Mesenchymal stem cell (in vitro differentiated cells and primary cell): ENCODE measurements around the gene PRCD.

Experiments used
- DNase-seq: peaks from one replicate; pipeline ENCODE4 v3.0.0-alpha.2; 2013
- H2AFZ ChIP-seq: one replicate; pipeline ENCODE4 v1.6.1; 2013; ENCODE audit warnings: low read depth, mild to moderate bottlenecking, control low read depth, inconsistent platforms, low read length, moderate library complexity
- H2AK5ac ChIP-seq: 2 replicates; pipeline ENCODE4 v1.6.1; 2013; ENCODE audit warnings: low read length, moderate library complexity, mild to moderate bottlenecking, inconsistent platforms; ENCODE audit not compliant: severe bottlenecking
- H2BK120ac ChIP-seq: one replicate; pipeline ENCODE4 v1.6.1; 2013; ENCODE audit warnings: low read depth, mild to moderate bottlenecking, inconsistent platforms, low read length, moderate library complexity
- H2BK12ac ChIP-seq, 2 experiments: one replicate each; pipeline ENCODE4 v1.6.1; 2013; ENCODE audit warnings: inconsistent platforms in 2 of 2, low read length in 2 of 2, mild to moderate bottlenecking in 2 of 2, moderate library complexity in 2 of 2, control low read depth in 1 of 2
- H2BK15ac ChIP-seq: one replicate; pipeline ENCODE4 v1.6.1; 2013; ENCODE audit warnings: mild to moderate bottlenecking, low read depth, inconsistent platforms; ENCODE audit not compliant: poor library complexity, severe bottlenecking
- H2BK5ac ChIP-seq: 2 replicates; pipeline ENCODE4 v1.6.1; 2013; ENCODE audit warnings: low read depth, mild to moderate bottlenecking, low read length, control low read depth, inconsistent platforms; ENCODE audit not compliant: poor library complexity, severe bottlenecking
- H3K14ac ChIP-seq, 2 experiments: one replicate each; pipeline ENCODE4 v1.6.1; 2013; ENCODE audit warnings: inconsistent platforms in 2 of 2, low read length in 2 of 2, control low read depth in 1 of 2, mild to moderate bottlenecking in 1 of 2, moderate library complexity in 1 of 2
- H3K18ac ChIP-seq, 2 experiments: one replicate each; pipeline ENCODE4 v1.6.1; 2013; ENCODE audit warnings: inconsistent platforms in 2 of 2, low read length in 2 of 2, control low read depth in 1 of 2, low read depth in 1 of 2, mild to moderate bottlenecking in 1 of 2
- H3K23ac ChIP-seq, 2 experiments: one replicate each; pipeline ENCODE4 v1.6.1; 2013; ENCODE audit warnings: inconsistent platforms in 2 of 2, low read length in 2 of 2, mild to moderate bottlenecking in 2 of 2, moderate library complexity in 2 of 2, control low read depth in 1 of 2
- H3K27ac ChIP-seq: 2 replicates; pipeline ENCODE4 v1.5.1; 2013; ENCODE audit warnings: mild to moderate bottlenecking, moderate library complexity, low read length, control low read depth, inconsistent platforms; ENCODE audit not compliant: poor library complexity, severe bottlenecking
- H3K27me3 ChIP-seq, 2 experiments: 2 replicates each; pipeline versions ENCODE4 v1.6.1 to v1.7.0; 2013; ENCODE audit warnings: low read length in 2 of 2, mild to moderate bottlenecking in 2 of 2, moderate library complexity in 2 of 2, control low read depth in 1 of 2, inconsistent platforms in 1 of 2; ENCODE audit not compliant: control insufficient read depth in 1 of 2, insufficient read depth in 1 of 2
- H3K36me3 ChIP-seq, 2 experiments: 2 replicates each; pipeline versions ENCODE4 v1.6.1 to v1.7.0; 2013; ENCODE audit warnings: low read length in 2 of 2, control low read depth in 1 of 2, inconsistent platforms in 1 of 2, low read depth in 1 of 2, mild to moderate bottlenecking in 1 of 2; ENCODE audit not compliant: insufficient read depth in 2 of 2, control insufficient read depth in 1 of 2
- H3K4ac ChIP-seq, 2 experiments: one replicate each; pipeline ENCODE4 v1.6.1; 2013; ENCODE audit warnings: inconsistent platforms in 2 of 2, low read length in 2 of 2, mild to moderate bottlenecking in 2 of 2, moderate library complexity in 2 of 2, control low read depth in 1 of 2, low read depth in 1 of 2
- H3K4me1 ChIP-seq: 2 replicates; pipeline ENCODE4 v1.6.1; 2013; ENCODE audit warnings: low read depth, low read length, control low read depth; ENCODE audit not compliant: control insufficient read depth, insufficient read depth
- H3K4me2 ChIP-seq: 2 replicates; pipeline ENCODE4 v1.6.1; 2013; ENCODE audit warnings: low read length, mild to moderate bottlenecking, inconsistent platforms; ENCODE audit not compliant: poor library complexity, severe bottlenecking
- H3K4me3 ChIP-seq, 2 experiments: 2 replicates each; pipeline versions ENCODE4 v1.5.1 to v1.7.0; 2013; ENCODE audit warnings: low read length in 2 of 2, mild to moderate bottlenecking in 2 of 2, control low read depth in 1 of 2, low read depth in 1 of 2; ENCODE audit not compliant: insufficient read depth in 1 of 2
- H3K79me1 ChIP-seq: replicated peaks from 2 replicates; pipeline ENCODE4 v1.6.1; 2013; ENCODE audit warnings: mild to moderate bottlenecking, control low read depth, low read length, inconsistent platforms; ENCODE audit not compliant: poor library complexity, severe bottlenecking
- H3K9ac ChIP-seq: 2 replicates; pipeline ENCODE4 v1.7.0; 2013; ENCODE audit warnings: mild to moderate bottlenecking, low read length, moderate library complexity
- H3K9me3 ChIP-seq: 2 replicates; pipeline ENCODE4 v1.7.0; 2013; ENCODE audit warnings: mild to moderate bottlenecking, low read length; ENCODE audit not compliant: control insufficient read depth
- H4K8ac ChIP-seq: one replicate; pipeline ENCODE4 v1.6.1; 2013; ENCODE audit warnings: inconsistent platforms, mild to moderate bottlenecking, low read length, moderate library complexity
- H4K91ac ChIP-seq: one replicate; pipeline ENCODE4 v1.6.1; 2013; ENCODE audit warnings: mild to moderate bottlenecking, low read length, inconsistent platforms
- WGBS: methylation state at CpG from one replicate; pipeline ENCODE4 v1.1.7; 2013; ENCODE audit warnings: mixed read lengths; 5-methylcytosine and 5-hydroxymethylcytosine counted together

PRCD gene

DNA sequence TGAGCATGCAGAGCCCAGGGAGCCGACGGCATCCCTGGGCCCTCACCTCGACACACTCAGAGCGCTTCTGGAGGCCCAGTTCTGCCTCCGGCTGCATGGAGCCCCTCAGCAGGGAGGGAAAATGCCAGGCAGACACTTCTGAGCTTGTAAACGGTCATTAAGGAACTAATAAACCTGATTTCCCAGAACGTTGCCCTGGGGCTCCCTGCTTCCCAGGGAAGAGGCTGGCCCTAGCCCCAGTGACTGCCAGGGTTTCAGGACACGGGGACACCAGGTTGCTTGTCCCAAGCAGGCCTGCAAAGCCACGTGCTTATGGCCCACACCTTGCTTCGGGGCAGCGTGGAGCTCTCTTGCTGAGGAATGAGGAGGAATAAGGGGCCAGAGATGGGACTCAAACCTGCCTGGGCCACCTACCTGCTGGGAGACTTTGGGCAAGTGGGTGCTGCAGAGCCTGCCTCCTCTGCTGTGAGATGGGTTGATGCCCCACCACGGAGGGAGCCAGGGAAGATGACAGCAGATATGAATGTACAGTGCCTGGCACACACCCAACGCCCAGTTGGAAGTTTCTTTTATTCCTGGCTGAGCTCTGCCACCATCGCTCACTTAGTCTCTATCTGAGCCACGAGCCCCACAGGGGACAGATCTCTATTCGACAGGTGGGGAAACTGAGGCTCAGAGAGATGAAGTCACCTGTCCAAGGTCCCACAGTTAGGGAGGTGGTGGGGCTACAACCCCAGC is 44.0 kb upstream of the PRCD start:
- no peak overlapping the region for H2BK5ac ChIP-seq
- H3K27me3 ChIP-seq: peaks cover 0 to 24% of the 10 kb centered on the region in 2 experiments
- H2BK15ac ChIP-seq: peak overlapping the region; percentile 77
- H4K91ac ChIP-seq: no peak overlapping the region
- peak overlapping the region; percentile 7 to 55 for H2BK12ac ChIP-seq
- WGBS: 77% methylated on average over 16 of the region's 16 CpGs
- no peak overlapping the region for H3K4ac ChIP-seq
- H2BK120ac ChIP-seq: no peak overlapping the region
- H2AK5ac ChIP-seq: peak overlapping the region; percentile 46
- peaks cover 0 to 34% of the 10 kb centered on the region in 2 experiments for H3K36me3 ChIP-seq
- no peak overlapping the region for H3K14ac ChIP-seq
- H3K4me2 ChIP-seq: no peak overlapping the region
- H3K4me1 ChIP-seq: peaks cover 87% of the 10 kb centered on the region
- H3K79me1 ChIP-seq: peaks cover 19% of the 10 kb centered on the region
- no peak for DNase-seq
- no peak overlapping the region for H2AFZ ChIP-seq
- peak overlapping the region; percentile 25 for H3K27ac ChIP-seq
- no peak overlapping the region for H3K9ac ChIP-seq
- H3K23ac ChIP-seq: no peak overlapping the region
- peak overlapping the region in 1 of 2 experiments; percentile 68 for H3K18ac ChIP-seq
- no peak overlapping the region for H4K8ac ChIP-seq
- H3K9me3 ChIP-seq: no peaks in the 10 kb centered on the region
- H3K4me3 ChIP-seq: no peak overlapping the region

DNA sequence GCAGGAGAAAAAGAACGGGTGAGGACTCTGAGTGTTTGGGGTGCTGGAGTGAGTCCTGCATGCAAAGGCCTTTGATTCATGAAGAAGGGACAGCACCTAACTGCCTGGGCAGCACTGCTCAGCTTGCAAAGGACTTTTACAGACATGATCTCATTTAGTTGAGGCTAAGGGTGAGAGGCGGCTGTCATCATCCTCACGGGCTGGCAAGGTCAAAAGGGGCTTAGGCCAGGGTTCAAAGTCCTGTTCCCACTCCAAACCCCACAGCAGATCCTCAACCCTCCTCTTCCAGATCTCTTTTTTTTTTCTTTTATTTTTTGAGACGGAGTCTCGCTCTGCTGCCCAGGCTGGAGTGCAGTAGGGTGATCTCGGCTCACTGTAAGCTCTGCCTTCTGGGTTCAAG is 43.4 kb upstream of the PRCD start:
- no peak overlapping the region for H2BK120ac ChIP-seq
- 96% methylated on average over 6 of the region's 6 CpGs for WGBS

DNA sequence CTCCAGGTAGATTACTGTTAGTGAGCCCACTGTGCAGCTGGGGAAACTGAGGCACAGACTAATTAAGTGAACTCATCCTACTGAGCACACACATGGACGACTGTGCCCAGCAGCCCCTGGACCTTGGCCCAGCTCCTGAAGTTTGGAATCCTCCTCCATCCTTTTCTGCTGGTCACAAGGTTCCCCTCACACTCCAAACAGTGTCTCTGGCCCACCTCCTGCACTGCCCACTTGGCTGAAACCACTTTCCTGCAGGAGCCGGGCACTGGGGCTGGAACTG is 42.2 kb upstream of the PRCD start:
- DNase-seq: no peak
- peak overlapping the region; percentile 46 for H2AFZ ChIP-seq
- peaks cover 0 to 37% of the 10 kb centered on the region in 2 experiments for H3K27me3 ChIP-seq
- H3K27ac ChIP-seq: peak overlapping the region; percentile 91
- H3K9ac ChIP-seq: peak overlapping the region; percentile 45
- peak overlapping the region; percentile 86 for H2AK5ac ChIP-seq
- H4K8ac ChIP-seq: peak overlapping the region; percentile 94
- no peak overlapping the region for H3K4me3 ChIP-seq
- peak overlapping the region; percentile 94 for H2BK15ac ChIP-seq
- H3K23ac ChIP-seq: no peak overlapping the region
- 59% methylated on average over 2 of the region's 2 CpGs for WGBS
- H3K36me3 ChIP-seq: peaks cover 0 to 28% of the 10 kb centered on the region in 2 experiments
- H3K9me3 ChIP-seq: no peaks in the 10 kb centered on the region
- peak overlapping the region; percentile 83 to 88 for H3K4ac ChIP-seq
- peak overlapping the region; percentile 80 to 93 for H2BK12ac ChIP-seq
- H3K4me2 ChIP-seq: peak overlapping the region; percentile 49
- peaks cover 6% of the 10 kb centered on the region for H3K79me1 ChIP-seq
- no peak overlapping the region for H2BK5ac ChIP-seq
- H2BK120ac ChIP-seq: peak overlapping the region; percentile 94
- H3K4me1 ChIP-seq: peaks cover 79% of the 10 kb centered on the region
- H3K14ac ChIP-seq: peak overlapping the region in 1 of 2 experiments; percentile 1
- H3K18ac ChIP-seq: peak overlapping the region; percentile 73 to 93
- H4K91ac ChIP-seq: peak overlapping the region; percentile 93

More for the DNA sequence above, 43.4 kb upstream of the PRCD start:
- Histone ChIP-seq H3K27me3 (peaks cover 0 to 25% of the 10 kb centered on the region in 2 experiments), H3K4me1 (peaks cover 81% of the 10 kb centered on the region), H4K8ac (no peak overlapping the region), H3K79me1 (peaks cover 13% of the 10 kb centered on the region), H3K9ac (no peak overlapping the region), H2BK15ac (no peak overlapping the region), H3K23ac (no peak overlapping the region), H3K18ac (no peak overlapping the region), H3K4me3 (no peak overlapping the region), H3K27ac (no peak overlapping the region), H2BK5ac (no peak overlapping the region), H3K14ac (peak overlapping the region in 1 of 2 experiments; percentile 10), H3K9me3 (no peaks in the 10 kb centered on the region), H4K91ac (peak overlapping the region; percentile 31), H2BK12ac (no peak overlapping the region), H3K4me2 (no peak overlapping the region), H2AFZ (no peak overlapping the region), H3K4ac (no peak overlapping the region), H2AK5ac (peak overlapping the region; percentile 38), H3K36me3 (peaks cover 0 to 28% of the 10 kb centered on the region in 2 experiments)
- no peak for DNase-seq

DNA sequence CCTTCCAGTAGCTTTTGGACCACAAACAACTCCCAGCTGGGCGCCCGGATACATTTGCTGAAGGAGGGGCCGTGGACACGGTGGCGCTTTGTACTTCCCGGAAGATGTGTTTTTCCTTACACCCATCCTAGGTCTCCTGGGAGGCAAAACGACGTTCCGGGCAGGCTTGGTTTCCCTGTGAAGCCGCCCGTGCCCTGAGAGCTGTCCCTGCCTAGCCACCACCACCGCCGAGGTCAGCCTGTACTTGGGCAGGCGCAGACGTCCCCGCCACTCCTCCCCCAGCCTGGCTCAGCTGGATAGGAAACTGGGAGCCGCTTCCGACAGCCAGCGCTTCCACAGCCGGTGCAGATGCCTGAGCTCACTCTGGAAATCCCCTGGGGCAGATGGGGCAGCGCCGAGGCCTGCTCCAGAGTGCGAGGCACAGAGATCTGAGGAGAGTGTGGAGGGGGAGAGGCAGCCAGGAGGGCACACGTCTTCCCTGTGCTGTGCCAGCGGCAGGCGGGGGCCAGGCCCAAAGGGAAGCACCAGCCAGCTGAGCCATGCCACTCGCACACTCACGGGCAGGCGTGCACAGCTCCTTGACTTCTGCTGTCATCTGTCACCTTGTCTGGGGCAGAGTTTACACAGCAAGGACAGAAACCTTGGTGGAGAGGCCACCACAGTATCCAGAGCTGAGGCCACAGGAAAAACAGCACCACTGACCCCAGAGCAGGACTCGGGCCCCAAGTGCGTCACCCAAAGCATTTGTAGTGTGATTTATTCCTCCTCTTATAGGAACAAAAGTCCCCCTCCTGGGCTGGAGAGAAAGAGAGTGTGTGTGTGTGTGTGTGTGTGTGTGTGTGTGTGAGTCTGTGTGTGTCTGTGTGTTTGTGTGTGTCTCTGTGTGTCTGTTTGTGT is 41.6 kb upstream of the PRCD start:
- Histone ChIP-seq H2AK5ac (peak overlapping the region; percentile 86), H3K9me3 (no peaks in the 10 kb centered on the region), H3K14ac (peak overlapping the region in 1 of 2 experiments; percentile 9), H4K8ac (peak overlapping the region; percentile 97), H3K4me1 (peaks cover 74% of the 10 kb centered on the region), H2BK120ac (peak overlapping the region; percentile 94), H2BK12ac (peak overlapping the region; percentile 82 to 93), H3K4ac (peak overlapping the region; percentile 83 to 88), H3K23ac (no peak overlapping the region), H3K18ac (peak overlapping the region; percentile 90 to 93), H3K27ac (peak overlapping the region; percentile 91), H2BK5ac (peak overlapping the region; percentile 57), H3K4me3 (peak overlapping the region; percentile 6 to 23), H3K27me3 (peaks cover 0 to 42% of the 10 kb centered on the region in 2 experiments), H3K36me3 (peaks cover 0 to 28% of the 10 kb centered on the region in 2 experiments), H2AFZ (peak overlapping the region; percentile 46), H3K79me1 (peaks cover 6% of the 10 kb centered on the region), H2BK15ac (peak overlapping the region; percentile 94), H3K4me2 (peak overlapping the region; percentile 49), H3K9ac (peak overlapping the region; percentile 45), H4K91ac (peak overlapping the region; percentile 93)
- 17% methylated on average over 29 of the region's 31 CpGs for WGBS
- DNase-seq: peak; percentile 98
